HEK293 (cell line): ENCODE results near the gene RIN3.

Source experiments
- CTCF ChIA-PET: fragments of 350-600 bp; formaldehyde crosslinking; extraction: SDS; loops from one replicate; lab custom pipeline; 2021; ENCODE audit warnings: antibody characterized with exemption; lab: Yijun Ruan, JAX
- POLR2A ChIA-PET: fragments of 300-600 bp; formaldehyde crosslinking; extraction: SDS; loops from one replicate; lab custom pipeline; 2020; ENCODE audit warnings: antibody characterized with exemption, inconsistent platforms; lab: Yijun Ruan, JAX
- H3K27ac ChIP-seq: fragments of 200-500 bp; sonication (Bioruptor generic); 2 replicates; pipeline ENCODE4 v1.5.1; 2014; ENCODE audit warnings: low read depth, low read length, control low read depth, inconsistent platforms; ENCODE audit errors: extremely low read depth
- H3K36me3 ChIP-seq, 2 experiments: fragments of 200-500 bp in 1 of 2; sonication (Bioruptor generic) in 1 of 2; 1 replicate in 1 of 2; 2 replicates in 1 of 2; pipeline ENCODE4 v1.5.1; 2014 to 2017; ENCODE audit warnings: inconsistent platforms in 2 of 2, low read length in 2 of 2; ENCODE audit not compliant: control insufficient read depth in 2 of 2, insufficient read depth in 1 of 2
- H3K4me1 ChIP-seq: fragments of 200-500 bp; sonication (Bioruptor generic); 2 replicates; pipeline ENCODE4 v1.5.1; 2014; ENCODE audit warnings: mild to moderate bottlenecking, low read length, inconsistent platforms; ENCODE audit not compliant: control insufficient read depth, insufficient read depth
- H3K4me3 ChIP-seq: 2 replicates; pipeline ENCODE4 v1.5.1; 2011; ENCODE audit warnings: low read depth, mild to moderate bottlenecking, control low read depth, low read length, moderate library complexity
- H3K9me3 ChIP-seq: fragments of 200-500 bp; sonication (Bioruptor generic); 2 replicates; pipeline ENCODE4 v1.5.1; 2014; ENCODE audit warnings: low read depth, low read length, inconsistent platforms; ENCODE audit not compliant: control insufficient read depth, insufficient read depth
- MZF1 ChIP-seq: fragments of 450-650 bp; formaldehyde crosslinking; IDR thresholded peaks from 2 replicates; pipeline ENCODE4 v1.5.1; 2017; ENCODE audit warnings: missing biosample characterization, missing genetic modification characterization, borderline replicate concordance
- SP7 ChIP-seq: fragments of 450-650 bp; formaldehyde crosslinking; IDR thresholded peaks from 2 replicates; pipeline ENCODE4 v1.5.1; 2016; ENCODE audit warnings: missing biosample characterization, missing genetic modification characterization
- ZFP37 ChIP-seq: fragments of 450-650 bp; formaldehyde crosslinking; IDR thresholded peaks from 2 replicates; pipeline ENCODE4 v1.5.1; 2016; ENCODE audit warnings: missing biosample characterization, missing genetic modification characterization
- ZNF211 ChIP-seq: fragments of 450-650 bp; formaldehyde crosslinking; IDR thresholded peaks from 2 replicates; pipeline ENCODE4 v1.5.1; 2016; ENCODE audit warnings: low read depth, missing biosample characterization, missing genetic modification characterization
- ZNF239 ChIP-seq: fragments of 450-650 bp; formaldehyde crosslinking; IDR thresholded peaks from 2 replicates; pipeline ENCODE4 v1.5.1; 2016; ENCODE audit warnings: missing biosample characterization, missing genetic modification characterization
- ZNF404 ChIP-seq: fragments of 450-650 bp; formaldehyde crosslinking; IDR thresholded peaks from 2 replicates; pipeline ENCODE4 v1.5.1; 2017; ENCODE audit warnings: missing biosample characterization, missing genetic modification characterization
- ZNF416 ChIP-seq: fragments of 450-650 bp; formaldehyde crosslinking; IDR thresholded peaks from 2 replicates; pipeline ENCODE4 v1.5.1; 2016; ENCODE audit warnings: missing biosample characterization, missing genetic modification characterization
- ZNF544 ChIP-seq: fragments of 450-650 bp; formaldehyde crosslinking; IDR thresholded peaks from 2 replicates; pipeline ENCODE4 v1.5.0; 2017; ENCODE audit warnings: missing biosample characterization, missing genetic modification characterization
- ZNF629 ChIP-seq: fragments of 450-650 bp; formaldehyde crosslinking; IDR thresholded peaks from 2 replicates; pipeline ENCODE4 v1.5.1; 2017; ENCODE audit warnings: missing biosample characterization, missing genetic modification characterization
- TF ChIP-seq, protein P1 (sequence below): fragments of 450-650 bp; formaldehyde crosslinking; IDR thresholded peaks from 2 replicates; pipeline ENCODE4 v1.5.1; 2016; ENCODE audit warnings: missing biosample characterization, missing genetic modification characterization
- TF ChIP-seq, protein P2 (sequence below): fragments of 450-650 bp; formaldehyde crosslinking; IDR thresholded peaks from 2 replicates; pipeline ENCODE4 v1.5.1; 2016; ENCODE audit warnings: missing biosample characterization, missing genetic modification characterization, low read depth
- TF ChIP-seq, protein P3 (sequence below): fragments of 450-650 bp; formaldehyde crosslinking; IDR thresholded peaks from 2 replicates; pipeline ENCODE4 v1.5.1; 2016; ENCODE audit warnings: missing biosample characterization, missing genetic modification characterization
- TF ChIP-seq, protein P4 (sequence below): fragments of 450-650 bp; formaldehyde crosslinking; IDR thresholded peaks from 2 replicates; pipeline ENCODE4 v1.5.1; 2016; ENCODE audit warnings: missing biosample characterization, missing genetic modification characterization

The RIN3 gene

DNA sequence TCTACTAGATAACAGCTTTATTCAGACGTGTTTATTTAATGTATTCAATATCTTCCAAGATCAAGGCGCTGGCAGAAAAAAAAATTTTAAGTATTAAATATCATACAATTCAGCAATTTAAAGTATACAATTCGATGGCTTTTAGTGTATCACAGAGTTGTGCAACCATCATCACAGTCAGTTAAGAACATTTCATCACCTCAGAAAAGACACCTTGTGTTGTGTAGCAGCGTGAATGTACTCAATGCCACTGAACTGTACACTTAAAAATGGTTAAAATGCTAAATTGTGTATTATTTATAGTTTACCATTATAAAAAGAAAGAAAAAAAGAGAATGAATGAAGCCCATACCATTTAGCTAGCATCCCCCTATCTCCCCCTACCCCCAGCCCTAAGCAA lies 96.4 kb downstream of the RIN3 start:
- ChIA-PET CTCF (no interaction called here), POLR2A (no interaction called here)
- Histone ChIP-seq H3K4me3 (no peak overlapping the region), H3K4me1 (no peaks in the 10 kb centered on the region), H3K36me3 (no peaks in the 10 kb centered on the region), H3K27ac (no peak overlapping the region), H3K9me3 (no peaks in the 10 kb centered on the region)
- TF ChIP-seq ZNF239 (tag by site-specific recombination), result no peak
- TF ChIP-seq, protein P1, sequence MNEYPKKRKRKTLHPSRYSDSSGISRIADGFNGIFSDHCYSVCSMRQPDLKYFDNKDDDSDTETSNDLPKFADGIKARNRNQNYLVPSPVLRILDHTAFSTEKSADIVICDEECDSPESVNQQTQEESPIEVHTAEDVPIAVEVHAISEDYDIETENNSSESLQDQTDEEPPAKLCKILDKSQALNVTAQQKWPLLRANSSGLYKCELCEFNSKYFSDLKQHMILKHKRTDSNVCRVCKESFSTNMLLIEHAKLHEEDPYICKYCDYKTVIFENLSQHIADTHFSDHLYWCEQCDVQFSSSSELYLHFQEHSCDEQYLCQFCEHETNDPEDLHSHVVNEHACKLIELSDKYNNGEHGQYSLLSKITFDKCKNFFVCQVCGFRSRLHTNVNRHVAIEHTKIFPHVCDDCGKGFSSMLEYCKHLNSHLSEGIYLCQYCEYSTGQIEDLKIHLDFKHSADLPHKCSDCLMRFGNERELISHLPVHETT (tag by site-specific recombination), result no peak
- TF ChIP-seq SP7 (tag by site-specific recombination), result no peak
- no peak for TF ChIP-seq ZNF416
- TF ChIP-seq, protein P2, sequence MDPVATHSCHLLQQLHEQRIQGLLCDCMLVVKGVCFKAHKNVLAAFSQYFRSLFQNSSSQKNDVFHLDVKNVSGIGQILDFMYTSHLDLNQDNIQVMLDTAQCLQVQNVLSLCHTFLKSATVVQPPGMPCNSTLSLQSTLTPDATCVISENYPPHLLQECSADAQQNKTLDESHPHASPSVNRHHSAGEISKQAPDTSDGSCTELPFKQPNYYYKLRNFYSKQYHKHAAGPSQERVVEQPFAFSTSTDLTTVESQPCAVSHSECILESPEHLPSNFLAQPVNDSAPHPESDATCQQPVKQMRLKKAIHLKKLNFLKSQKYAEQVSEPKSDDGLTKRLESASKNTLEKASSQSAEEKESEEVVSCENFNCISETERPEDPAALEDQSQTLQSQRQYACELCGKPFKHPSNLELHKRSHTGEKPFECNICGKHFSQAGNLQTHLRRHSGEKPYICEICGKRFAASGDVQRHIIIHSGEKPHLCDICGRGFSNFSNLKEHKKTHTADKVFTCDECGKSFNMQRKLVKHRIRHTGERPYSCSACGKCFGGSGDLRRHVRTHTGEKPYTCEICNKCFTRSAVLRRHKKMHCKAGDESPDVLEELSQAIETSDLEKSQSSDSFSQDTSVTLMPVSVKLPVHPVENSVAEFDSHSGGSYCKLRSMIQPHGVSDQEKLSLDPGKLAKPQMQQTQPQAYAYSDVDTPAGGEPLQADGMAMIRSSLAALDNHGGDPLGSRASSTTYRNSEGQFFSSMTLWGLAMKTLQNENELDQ (tag by site-specific recombination), result no peak
- no peak for TF ChIP-seq ZNF211 (tag by site-specific recombination)
- TF ChIP-seq ZNF629 (tag by site-specific recombination), result no peak
- TF ChIP-seq ZFP37, result no peak
- TF ChIP-seq ZNF404 (tag by site-specific recombination), result no peak

DNA sequence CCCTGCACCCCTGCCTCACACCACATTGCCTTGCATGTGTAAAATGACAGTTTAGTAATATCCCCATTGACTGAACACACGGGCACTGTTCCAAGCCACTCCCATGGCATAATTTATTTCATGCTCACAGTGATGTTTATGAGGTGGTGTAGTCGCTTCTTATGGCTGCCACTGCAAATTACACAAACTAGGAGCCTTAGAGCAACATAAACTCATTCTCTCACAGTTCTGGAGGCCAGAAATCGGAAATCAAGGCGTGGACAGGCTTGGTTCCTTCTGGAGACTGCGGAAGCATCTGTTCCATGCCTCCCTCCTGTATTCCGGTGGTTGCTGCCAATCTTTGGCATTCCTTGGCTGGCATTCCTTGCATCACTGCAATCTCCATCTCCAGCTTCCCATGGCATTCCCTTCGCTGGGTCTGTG lies 97.3 kb downstream of the RIN3 start:
- POLR2A ChIA-PET, result no interaction called here
- Histone ChIP-seq H3K4me3 (no peak overlapping the region), H3K4me1 (no peaks in the 10 kb centered on the region), H3K36me3 (no peaks in the 10 kb centered on the region), H3K9me3 (no peaks in the 10 kb centered on the region), H3K27ac (no peak overlapping the region)
- CTCF ChIA-PET, result interaction anchor here (0.6 to 0.7 kb wide), 2 partner anchors 71 to 160 kb away, joined by 3 to 4 read pairs; no protein-coding TSS in a partner anchor
- TF ChIP-seq, protein P3, sequence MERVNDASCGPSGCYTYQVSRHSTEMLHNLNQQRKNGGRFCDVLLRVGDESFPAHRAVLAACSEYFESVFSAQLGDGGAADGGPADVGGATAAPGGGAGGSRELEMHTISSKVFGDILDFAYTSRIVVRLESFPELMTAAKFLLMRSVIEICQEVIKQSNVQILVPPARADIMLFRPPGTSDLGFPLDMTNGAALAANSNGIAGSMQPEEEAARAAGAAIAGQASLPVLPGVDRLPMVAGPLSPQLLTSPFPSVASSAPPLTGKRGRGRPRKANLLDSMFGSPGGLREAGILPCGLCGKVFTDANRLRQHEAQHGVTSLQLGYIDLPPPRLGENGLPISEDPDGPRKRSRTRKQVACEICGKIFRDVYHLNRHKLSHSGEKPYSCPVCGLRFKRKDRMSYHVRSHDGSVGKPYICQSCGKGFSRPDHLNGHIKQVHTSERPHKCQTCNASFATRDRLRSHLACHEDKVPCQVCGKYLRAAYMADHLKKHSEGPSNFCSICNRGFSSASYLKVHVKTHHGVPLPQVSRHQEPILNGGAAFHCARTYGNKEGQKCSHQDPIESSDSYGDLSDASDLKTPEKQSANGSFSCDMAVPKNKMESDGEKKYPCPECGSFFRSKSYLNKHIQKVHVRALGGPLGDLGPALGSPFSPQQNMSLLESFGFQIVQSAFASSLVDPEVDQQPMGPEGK (tag by site-specific recombination), result no peak
- TF ChIP-seq MZF1 (tag by site-specific recombination), result peak; percentile 67; the same call in 1 of the 2 replicates
- TF ChIP-seq, all 188 proteins: peak for 1

DNA sequence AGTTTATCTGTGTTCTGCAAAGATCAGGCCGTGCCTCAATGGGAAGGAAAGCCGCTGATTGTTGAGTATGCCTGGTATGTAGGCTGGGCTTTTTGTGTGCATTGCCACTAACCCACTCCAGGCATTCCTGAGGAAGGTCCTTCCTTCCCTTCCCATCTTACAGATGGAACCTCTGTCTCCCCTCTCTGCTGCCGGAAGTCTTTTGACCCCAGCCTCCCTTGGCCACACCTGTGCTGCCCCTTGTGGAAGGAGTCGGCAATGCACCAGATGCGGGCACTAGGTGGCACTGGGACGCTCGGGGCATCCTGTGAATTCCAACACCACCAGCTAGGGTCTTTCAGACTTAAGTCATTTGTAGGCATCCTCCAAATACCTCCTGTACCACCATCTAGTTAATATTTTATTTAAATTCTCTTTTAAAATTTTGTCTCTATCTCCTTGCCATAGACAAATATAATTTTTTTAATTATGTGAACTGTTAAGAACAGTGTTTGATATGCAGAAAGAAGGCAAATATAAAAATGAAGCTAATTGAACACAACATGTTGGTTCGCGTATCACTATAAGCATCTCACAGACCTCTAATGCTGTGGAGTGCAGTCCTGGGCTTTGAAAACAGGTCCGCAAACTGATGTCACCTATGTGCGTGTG lies 99.6 kb downstream of the RIN3 start:
- POLR2A ChIA-PET, result no interaction called here
- no peak overlapping the region for H3K4me3 ChIP-seq
- H3K4me1 ChIP-seq, result no peaks in the 10 kb centered on the region
- no peak for TF ChIP-seq ZNF544 (tag by site-specific recombination)
- TF ChIP-seq, protein P4, sequence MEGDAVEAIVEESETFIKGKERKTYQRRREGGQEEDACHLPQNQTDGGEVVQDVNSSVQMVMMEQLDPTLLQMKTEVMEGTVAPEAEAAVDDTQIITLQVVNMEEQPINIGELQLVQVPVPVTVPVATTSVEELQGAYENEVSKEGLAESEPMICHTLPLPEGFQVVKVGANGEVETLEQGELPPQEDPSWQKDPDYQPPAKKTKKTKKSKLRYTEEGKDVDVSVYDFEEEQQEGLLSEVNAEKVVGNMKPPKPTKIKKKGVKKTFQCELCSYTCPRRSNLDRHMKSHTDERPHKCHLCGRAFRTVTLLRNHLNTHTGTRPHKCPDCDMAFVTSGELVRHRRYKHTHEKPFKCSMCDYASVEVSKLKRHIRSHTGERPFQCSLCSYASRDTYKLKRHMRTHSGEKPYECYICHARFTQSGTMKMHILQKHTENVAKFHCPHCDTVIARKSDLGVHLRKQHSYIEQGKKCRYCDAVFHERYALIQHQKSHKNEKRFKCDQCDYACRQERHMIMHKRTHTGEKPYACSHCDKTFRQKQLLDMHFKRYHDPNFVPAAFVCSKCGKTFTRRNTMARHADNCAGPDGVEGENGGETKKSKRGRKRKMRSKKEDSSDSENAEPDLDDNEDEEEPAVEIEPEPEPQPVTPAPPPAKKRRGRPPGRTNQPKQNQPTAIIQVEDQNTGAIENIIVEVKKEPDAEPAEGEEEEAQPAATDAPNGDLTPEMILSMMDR (tag by site-specific recombination), result peak; percentile 78
- TF ChIP-seq, all 188 proteins: peak for 1
- H3K9me3 ChIP-seq, result no peaks in the 10 kb centered on the region
- CTCF ChIA-PET, result interaction anchor here (0.6 to 1.4 kb wide), 12 partner anchors 9 to 1063 kb away, joined by 3 to 10 read pairs (median 4); no protein-coding TSS in a partner anchor
- H3K27ac ChIP-seq, result no peak overlapping the region
- H3K36me3 ChIP-seq, result no peaks in the 10 kb centered on the region
